A204.1 (cell line): ENCODE data around the gene GLIS1.

Experiments used
- FAIRE-seq: peaks from 2 replicates; lab custom pipeline; 2012; peaks lifted over from hg19 to GRCh38; lab: Jason Lieb, UNC

GLIS1 gene

GRCh38 chr1:53590531-53591515 is 148.1 kb downstream of the GLIS1 start:
- FAIRE-seq = no peak

GRCh38 chr1:53590104-53590503 is 148.9 kb downstream of the GLIS1 start:
- FAIRE-seq = no peak

GRCh38 chr1:53589043-53589887 is 149.7 kb downstream of the GLIS1 start:
- FAIRE-seq = no peak

GRCh38 chr1:53588053-53588779 is 150.7 kb downstream of the GLIS1 start:
- FAIRE-seq = no peak

- no peak for FAIRE-seq
Observed at GRCh38 chr1:53587252-53587988, 151.5 kb downstream of the GLIS1 start.

- FAIRE-seq = no peak
Observed at GRCh38 chr1:53586765-53587164, 152.2 kb downstream of the GLIS1 start.

- FAIRE-seq = no peak
Observed at GRCh38 chr1:53585565-53585964, 153.4 kb downstream of the GLIS1 start.

- no peak for FAIRE-seq
Observed at GRCh38 chr1:53585129-53585528, 153.8 kb downstream of the GLIS1 start.

GRCh38 chr1:53584777-53585107 is 154.2 kb downstream of the GLIS1 start:
- FAIRE-seq = no peak

- no peak for FAIRE-seq
Observed at GRCh38 chr1:53583868-53584776, 154.8 kb downstream of the GLIS1 start.

GRCh38 chr1:53583021-53583867 is 155.7 kb downstream of the GLIS1 start:
- no peak for FAIRE-seq

GRCh38 chr1:53582211-53583020 is 156.5 kb downstream of the GLIS1 start:
- FAIRE-seq = no peak

GRCh38 chr1:53581476-53581875 is 157.5 kb downstream of the GLIS1 start:
- no peak for FAIRE-seq

- FAIRE-seq = no peak
Observed at GRCh38 chr1:53580739-53581475, 158.1 kb downstream of the GLIS1 start.

GRCh38 chr1:53580009-53580400 is 159.0 kb downstream of the GLIS1 start:
- no peak for FAIRE-seq

- FAIRE-seq = no peak
Observed at GRCh38 chr1:53579221-53580008, 159.5 kb downstream of the GLIS1 start.

GRCh38 chr1:53578358-53578757 is 160.6 kb downstream of the GLIS1 start:
- FAIRE-seq = no peak
